MM.1S (cell line): ENCODE results near the gene FBXO24.

Experiments
- DNase-seq: peaks from one replicate; pipeline ENCODE4 v3.0.0-alpha.2; 2015
- H2AFZ ChIP-seq: fragments of 300-600 bp; sonication (generic); 2 replicates; pipeline ENCODE4 v1.6.0; 2016; ENCODE audit warnings: antibody characterized with exemption, low read length
- H3F3A ChIP-seq: fragments of 300-600 bp; sonication (generic); 2 replicates; pipeline ENCODE4 v1.6.1; 2016; ENCODE audit warnings: mild to moderate bottlenecking, antibody characterized with exemption, low read length, moderate library complexity, mixed read lengths; ENCODE audit not compliant: insufficient read depth
- H3K27ac ChIP-seq: fragments of 300-600 bp; sonication (generic); 2 replicates; pipeline ENCODE4 v1.5.1; 2016; ENCODE audit warnings: mild to moderate bottlenecking, low read length
- H3K27me3 ChIP-seq: fragments of 300-600 bp; sonication (generic); replicated peaks from 2 replicates; pipeline ENCODE4 v1.6.0; 2016; ENCODE audit warnings: low read length; ENCODE audit not compliant: insufficient read depth
- H3K36me3 ChIP-seq: fragments of 300-600 bp; sonication (generic); replicated peaks from 2 replicates; pipeline ENCODE4 v1.6.1; 2016; ENCODE audit warnings: mild to moderate bottlenecking, low read length, mixed read lengths; ENCODE audit not compliant: insufficient read depth
- H3K4me1 ChIP-seq: fragments of 300-600 bp; sonication (generic); 2 replicates; pipeline ENCODE4 v1.6.1; 2016; ENCODE audit warnings: low read length, mixed read lengths
- H3K4me2 ChIP-seq: fragments of 300-600 bp; sonication (generic); 2 replicates; pipeline ENCODE4 v1.6.0; 2016; ENCODE audit warnings: low read depth, low read length
- H3K4me3 ChIP-seq: fragments of 300-600 bp; sonication (generic); 2 replicates; pipeline ENCODE4 v1.5.1; 2016; ENCODE audit warnings: low read length, mixed read lengths
- H3K79me2 ChIP-seq: fragments of 300-600 bp; sonication (generic); 2 replicates; pipeline ENCODE4 v1.6.1; 2016; ENCODE audit warnings: mixed run types, low read length, mixed read lengths
- H3K9ac ChIP-seq: fragments of 300-600 bp; sonication (generic); 2 replicates; pipeline ENCODE4 v1.6.1; 2016; ENCODE audit warnings: low read length, mixed read lengths
- H3K9me2 ChIP-seq: fragments of 300-600 bp; sonication (generic); replicated peaks from 2 replicates; pipeline ENCODE4 v1.6.1; 2016; ENCODE audit warnings: mild to moderate bottlenecking, low read length, mixed read lengths; ENCODE audit not compliant: insufficient read depth
- H3K9me3 ChIP-seq: fragments of 300-600 bp; sonication (generic); replicated peaks from 2 replicates; pipeline ENCODE4 v1.6.1; 2016; ENCODE audit warnings: mild to moderate bottlenecking, low read length, mixed read lengths; ENCODE audit not compliant: insufficient read depth
- H4K20me1 ChIP-seq: fragments of 300-600 bp; sonication (generic); 2 replicates; pipeline ENCODE4 v1.6.1; 2016; ENCODE audit warnings: mild to moderate bottlenecking, low read length, moderate library complexity, mixed read lengths; ENCODE audit not compliant: insufficient read depth
- CTCF ChIP-seq: fragments of 300-600 bp; sonication (generic); IDR thresholded peaks from 2 replicates; pipeline ENCODE4 v1.5.1; 2016; ENCODE audit warnings: antibody characterized with exemption, low read length, mixed read lengths
- EZH2 ChIP-seq: fragments of 300-600 bp; sonication (generic); optimal IDR thresholded peaks from 2 replicates; pipeline ENCODE3; 2017; ENCODE audit warnings: low read depth, mild to moderate bottlenecking, antibody characterized with exemption, low read length, mixed read lengths
- EZH2phosphoT487 ChIP-seq: fragments of 300-600 bp; sonication (generic); IDR thresholded peaks from 2 replicates; pipeline ENCODE4 v1.6.1; 2018; ENCODE audit warnings: antibody characterized with exemption, low read length

The FBXO24 gene

GRCh38 chr7:100595188-100595587 is 9.1 kb downstream of the FBXO24 start:
- no peak overlapping the region for H3K4me3 ChIP-seq
- no peaks in the 10 kb centered on the region for H4K20me1 ChIP-seq
- H2AFZ ChIP-seq, result no peak overlapping the region
- H3K9me2 ChIP-seq, result no peaks in the 10 kb centered on the region
- no peaks in the 10 kb centered on the region for H3K79me2 ChIP-seq
- no peaks in the 10 kb centered on the region for H3K36me3 ChIP-seq
- no peaks in the 10 kb centered on the region for H3F3A ChIP-seq
- no peak overlapping the region for H3K4me2 ChIP-seq
- no peak overlapping the region for H3K9ac ChIP-seq
- peaks cover 68% of the 10 kb centered on the region for H3K27me3 ChIP-seq
- no peak for DNase-seq
- no peaks in the 10 kb centered on the region for H3K9me3 ChIP-seq
- TF ChIP-seq EZH2phosphoT487 (no peak), CTCF (no peak), EZH2 (no peak)
- no peaks in the 10 kb centered on the region for H3K4me1 ChIP-seq
- no peak overlapping the region for H3K27ac ChIP-seq

- Histone ChIP-seq H3K4me1 (no peaks in the 10 kb centered on the region), H3K36me3 (no peaks in the 10 kb centered on the region), H3K4me3 (no peak overlapping the region), H3K9me3 (no peaks in the 10 kb centered on the region), H3K4me2 (no peak overlapping the region), H3K9ac (no peak overlapping the region), H4K20me1 (no peaks in the 10 kb centered on the region), H3K27me3 (peaks cover 66% of the 10 kb centered on the region), H3K27ac (no peak overlapping the region), H2AFZ (no peak overlapping the region), H3F3A (no peaks in the 10 kb centered on the region), H3K9me2 (no peaks in the 10 kb centered on the region), H3K79me2 (no peaks in the 10 kb centered on the region)
- no peak for DNase-seq
- TF ChIP-seq CTCF (no peak), EZH2phosphoT487 (no peak), EZH2 (no peak)
Observed at GRCh38 chr7:100598425-100598824, 12.3 kb downstream of the FBXO24 start.

GRCh38 chr7:100599911-100600729 is 14.0 kb downstream of the FBXO24 start:
- Histone ChIP-seq H3K4me2 (no peak overlapping the region), H3K4me1 (no peaks in the 10 kb centered on the region; the same call in 1 of the 2 replicates), H2AFZ (no peak overlapping the region), H3K4me3 (no peak overlapping the region), H3K9me3 (no peaks in the 10 kb centered on the region), H3K79me2 (no peaks in the 10 kb centered on the region), H3F3A (no peaks in the 10 kb centered on the region), H3K27me3 (peaks cover 65% of the 10 kb centered on the region), H3K27ac (no peak overlapping the region), H3K9ac (no peak overlapping the region), H3K9me2 (no peaks in the 10 kb centered on the region), H4K20me1 (no peaks in the 10 kb centered on the region), H3K36me3 (no peaks in the 10 kb centered on the region)
- TF ChIP-seq EZH2 (no peak), CTCF (peak; percentile 35), EZH2phosphoT487 (no peak)
- no peak for DNase-seq
